ENCODE results near the gene ARHGAP31.

Gene ARHGAP31

DNA sequence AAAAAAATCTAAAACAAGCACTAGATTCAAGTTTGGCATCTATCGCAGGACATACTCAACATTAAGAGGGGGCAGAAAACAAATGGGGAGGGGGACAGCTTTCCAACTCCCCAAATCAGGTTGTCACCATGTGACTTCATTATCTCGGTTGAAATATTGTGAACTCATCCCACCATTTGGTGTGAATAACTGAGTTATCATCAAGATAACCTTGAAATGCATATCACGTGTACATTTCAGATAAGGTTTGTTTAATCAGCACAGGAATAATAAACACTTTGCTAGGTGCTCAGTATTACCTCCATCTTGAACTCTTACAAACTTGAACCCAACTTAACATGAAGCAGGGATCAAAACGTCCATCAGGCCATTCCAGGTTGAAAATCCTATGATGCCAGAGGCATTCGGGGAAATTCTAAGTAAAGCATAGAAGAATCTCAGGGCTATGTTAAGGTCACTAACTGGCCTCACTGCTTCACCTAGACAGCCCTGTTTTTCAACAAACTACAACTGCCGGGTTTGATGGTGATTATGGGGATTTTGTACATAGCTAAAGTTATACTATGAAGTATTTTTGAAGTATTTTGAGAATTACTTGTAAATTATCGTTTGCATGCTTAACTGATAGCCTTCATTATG lies 3.0 kb upstream of the ARHGAP31 start:
- no peak overlapping the region for H2AFZ ChIP-seq (ENCODE audit: low read length)
- H3K4me1 ChIP-seq (ENCODE audit: insufficient read depth, low read length, severe bottlenecking): peaks cover 23% of the 10 kb centered on the region
- no peak overlapping the region for H3K4me2 ChIP-seq (ENCODE audit: low read length)
- H3K9me2 ChIP-seq (ENCODE audit: low read depth, low read length): no peaks in the 10 kb centered on the region
- TF ChIP-seq CTCF (IDR thresholded peaks at IDR 0.05; ENCODE audit: low read length) (no peak), EZH2 (IDR thresholded peaks at IDR 0.05; ENCODE audit: borderline replicate concordance, low read length) (no peak)
- no peak overlapping the region for H3K27ac ChIP-seq (ENCODE audit: low read depth, low read length, poor library complexity, severe bottlenecking)
- 0 out of 2 replicates have a peak, but pooled peaks cover 5% of the 10 kb centered on the region for H3K9me3 ChIP-seq (ENCODE audit: low read length)
- no peaks in the 10 kb centered on the region for H3K36me3 ChIP-seq (ENCODE audit: insufficient read depth, low read length)
- no peak overlapping the region for H3K9ac ChIP-seq (ENCODE audit: low read length)
- no peak overlapping the region for H3K4me3 ChIP-seq (ENCODE audit: low read depth, low read length, poor library complexity, severe bottlenecking)
- H3K79me2 ChIP-seq (ENCODE audit: insufficient read depth, low read length): no peaks in the 10 kb centered on the region
- H3K27me3 ChIP-seq (ENCODE audit: insufficient read depth, low read length): no peaks in the 10 kb centered on the region
- no peaks in the 10 kb centered on the region for H4K20me1 ChIP-seq (ENCODE audit: insufficient read depth, low read length)
- H3F3A ChIP-seq (ENCODE audit: insufficient read depth, low read length): no peaks in the 10 kb centered on the region

DNA sequence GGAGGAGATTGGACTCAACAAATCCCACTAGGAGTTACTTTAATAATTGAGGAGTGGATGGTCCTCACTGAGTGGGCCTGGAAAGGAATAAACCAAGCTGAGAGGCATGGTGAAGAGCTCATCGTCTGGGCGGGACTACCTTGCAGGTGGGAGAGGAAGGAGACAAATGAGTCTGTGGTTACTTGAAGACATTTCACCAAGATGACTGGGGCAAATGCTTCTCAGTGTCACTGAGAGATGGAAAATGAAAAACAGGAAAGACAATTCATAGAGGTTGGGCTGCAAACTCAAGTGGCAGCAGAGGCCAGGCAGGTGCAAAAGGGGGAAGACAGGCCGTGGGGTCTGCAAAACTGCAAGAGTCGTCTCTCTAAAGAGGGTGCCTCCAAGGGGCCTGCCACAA lies 1.5 kb upstream of the ARHGAP31 start:
- Histone ChIP-seq H3K4me1 (ENCODE audit: insufficient read depth, low read length, severe bottlenecking) (peaks cover 23% of the 10 kb centered on the region), H2AFZ (ENCODE audit: low read length) (no peak overlapping the region), H3K27me3 (ENCODE audit: insufficient read depth, low read length) (no peaks in the 10 kb centered on the region), H3K4me3 (ENCODE audit: low read depth, low read length, poor library complexity, severe bottlenecking) (no peak overlapping the region), H3K4me2 (ENCODE audit: low read length) (no peak overlapping the region; the same call in 1 of the 2 replicates), H3K36me3 (ENCODE audit: insufficient read depth, low read length) (no peaks in the 10 kb centered on the region), H4K20me1 (ENCODE audit: insufficient read depth, low read length) (no peaks in the 10 kb centered on the region), H3F3A (ENCODE audit: insufficient read depth, low read length) (no peaks in the 10 kb centered on the region), H3K9ac (ENCODE audit: low read length) (no peak overlapping the region), H3K9me2 (ENCODE audit: low read depth, low read length) (no peaks in the 10 kb centered on the region), H3K9me3 (ENCODE audit: low read length) (no peaks in the 10 kb centered on the region), H3K27ac (ENCODE audit: low read depth, low read length, poor library complexity, severe bottlenecking) (no peak overlapping the region), H3K79me2 (ENCODE audit: insufficient read depth, low read length) (no peaks in the 10 kb centered on the region)
- TF ChIP-seq CTCF (IDR thresholded peaks at IDR 0.05; ENCODE audit: low read length) (no peak), EZH2 (IDR thresholded peaks at IDR 0.05; ENCODE audit: borderline replicate concordance, low read length) (no peak)

DNA sequence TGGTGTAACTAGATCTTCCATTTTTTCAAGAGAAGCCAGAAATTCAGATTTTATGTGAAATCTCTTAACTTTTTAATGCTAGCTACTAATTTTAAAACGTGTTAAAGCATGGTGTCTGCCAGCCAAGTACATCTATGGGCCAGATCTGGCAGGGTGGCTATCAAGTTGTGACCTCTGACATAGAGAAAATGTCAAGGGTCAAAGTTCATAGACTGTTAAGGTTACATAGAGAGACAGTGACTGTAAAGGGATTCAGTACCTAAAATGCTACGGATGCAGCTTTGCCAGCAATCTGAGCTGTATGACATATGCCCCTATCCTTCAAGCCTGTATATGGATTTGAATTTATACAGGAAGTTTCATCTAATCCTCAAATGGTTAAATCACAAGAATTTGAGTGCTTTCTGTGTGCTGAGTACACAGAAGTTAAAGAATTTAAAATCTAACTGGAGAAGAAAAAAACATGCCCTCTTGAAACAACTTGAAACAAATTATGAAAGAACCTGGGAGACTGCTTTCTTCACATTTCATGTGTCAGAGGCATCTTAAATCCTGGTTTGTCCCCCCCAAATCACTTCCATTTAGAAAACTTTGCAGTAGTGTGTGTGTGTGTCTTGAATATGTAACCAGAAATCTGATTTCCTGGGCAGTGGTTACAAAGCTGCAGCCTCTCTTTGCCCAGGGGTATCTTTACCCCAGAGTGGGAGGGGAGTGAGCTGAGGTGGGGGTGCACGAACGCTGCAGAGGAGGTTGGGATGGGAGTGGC lies 895 bp upstream of the ARHGAP31 start:
- Histone ChIP-seq H3K27ac (ENCODE audit: low read depth, low read length, poor library complexity, severe bottlenecking) (no peak overlapping the region), H3K4me2 (ENCODE audit: low read length) (peak overlapping the region; percentile 73), H3K4me3 (ENCODE audit: low read depth, low read length, poor library complexity, severe bottlenecking) (peak overlapping the region; percentile 55), H3K4me1 (ENCODE audit: insufficient read depth, low read length, severe bottlenecking) (peaks cover 23% of the 10 kb centered on the region), H3K79me2 (ENCODE audit: insufficient read depth, low read length) (no peaks in the 10 kb centered on the region), H3K27me3 (ENCODE audit: insufficient read depth, low read length) (no peaks in the 10 kb centered on the region), H3K36me3 (ENCODE audit: insufficient read depth, low read length) (no peaks in the 10 kb centered on the region), H4K20me1 (ENCODE audit: insufficient read depth, low read length) (no peaks in the 10 kb centered on the region), H3K9me2 (ENCODE audit: low read depth, low read length) (no peaks in the 10 kb centered on the region), H3K9me3 (ENCODE audit: low read length) (no peaks in the 10 kb centered on the region), H3K9ac (ENCODE audit: low read length) (peak overlapping the region; percentile 35; the same call in 1 of the 2 replicates), H3F3A (ENCODE audit: insufficient read depth, low read length) (no peaks in the 10 kb centered on the region), H2AFZ (ENCODE audit: low read length) (no peak overlapping the region)
- TF ChIP-seq CTCF (IDR thresholded peaks at IDR 0.05; ENCODE audit: low read length): no peak
- no peak for TF ChIP-seq EZH2 (IDR thresholded peaks at IDR 0.05; ENCODE audit: borderline replicate concordance, low read length)
